NB4 (cell line): ENCODE data around the gene FCN2.

Experiments
- CTCF ChIP-seq: IDR thresholded peaks from one replicate; pipeline ENCODE4 v1.5.1; 2012; ENCODE audit warnings: low read depth, low read length
- MAX ChIP-seq: IDR thresholded peaks from 2 replicates; pipeline ENCODE4 v1.6.1; 2011; ENCODE audit warnings: low read depth, low read length
- MYC ChIP-seq: IDR thresholded peaks from 2 replicates; pipeline ENCODE4 v1.6.1; 2011; ENCODE audit warnings: low read depth, low read length
- POLR2A ChIP-seq: IDR thresholded peaks from 2 replicates; pipeline ENCODE4 v1.6.1; 2011; ENCODE audit warnings: mild to moderate bottlenecking; ENCODE audit not compliant: insufficient read length; ENCODE audit errors: extremely low read depth

- TF ChIP-seq CTCF: no peak
- no peak for TF ChIP-seq POLR2A
- no peak for TF ChIP-seq MAX
- no peak for TF ChIP-seq MYC
Measured at GRCh38 chr9:134835448-134835847, 45.2 kb upstream of the FCN2 start.
